ACC112 (cell line): ENCODE data around the gene INTS3.

Source experiments
- H2AFZ ChIP-seq: fragments of 200-600 bp; sonication (generic); one replicate; pipeline ENCODE4 v1.6.0; 2017; ENCODE audit warnings: antibody characterized with exemption, low read length; ENCODE audit not compliant: unreplicated experiment
- H3K27ac ChIP-seq: fragments of 200-600 bp; sonication (generic); 2 replicates; pipeline ENCODE4 v1.5.1; 2014; ENCODE audit warnings: low read depth, mild to moderate bottlenecking, antibody characterized with exemption, low read length, moderate library complexity
- H3K27me3 ChIP-seq: fragments of 200-600 bp; sonication (generic); 2 replicates; pipeline ENCODE4 v1.6.1; 2014; ENCODE audit warnings: mild to moderate bottlenecking, antibody characterized with exemption, low read length, moderate library complexity, mixed read lengths; ENCODE audit not compliant: insufficient read depth
- H3K36me3 ChIP-seq: fragments of 200-600 bp; sonication (generic); 2 replicates; pipeline ENCODE4 v1.6.1; 2016; ENCODE audit warnings: mild to moderate bottlenecking, antibody characterized with exemption, low read length, moderate library complexity, mixed read lengths; ENCODE audit not compliant: insufficient read depth
- H3K4me1 ChIP-seq: fragments of 200-600 bp; sonication (generic); one replicate; pipeline ENCODE4 v1.6.1; 2016; ENCODE audit warnings: low read length, mixed read lengths; ENCODE audit not compliant: insufficient read depth, unreplicated experiment, control insufficient read depth
- H3K4me3 ChIP-seq: fragments of 200-600 bp; sonication (generic); 2 replicates; pipeline ENCODE4 v1.5.1; 2014; ENCODE audit warnings: mild to moderate bottlenecking, low read depth, low read length
- H3K79me2 ChIP-seq: fragments of 200-600 bp; sonication (generic); one replicate; pipeline ENCODE4 v1.6.0; 2016; ENCODE audit warnings: low read length; ENCODE audit not compliant: control insufficient read depth, unreplicated experiment, insufficient read depth

INTS3 gene

DNA sequence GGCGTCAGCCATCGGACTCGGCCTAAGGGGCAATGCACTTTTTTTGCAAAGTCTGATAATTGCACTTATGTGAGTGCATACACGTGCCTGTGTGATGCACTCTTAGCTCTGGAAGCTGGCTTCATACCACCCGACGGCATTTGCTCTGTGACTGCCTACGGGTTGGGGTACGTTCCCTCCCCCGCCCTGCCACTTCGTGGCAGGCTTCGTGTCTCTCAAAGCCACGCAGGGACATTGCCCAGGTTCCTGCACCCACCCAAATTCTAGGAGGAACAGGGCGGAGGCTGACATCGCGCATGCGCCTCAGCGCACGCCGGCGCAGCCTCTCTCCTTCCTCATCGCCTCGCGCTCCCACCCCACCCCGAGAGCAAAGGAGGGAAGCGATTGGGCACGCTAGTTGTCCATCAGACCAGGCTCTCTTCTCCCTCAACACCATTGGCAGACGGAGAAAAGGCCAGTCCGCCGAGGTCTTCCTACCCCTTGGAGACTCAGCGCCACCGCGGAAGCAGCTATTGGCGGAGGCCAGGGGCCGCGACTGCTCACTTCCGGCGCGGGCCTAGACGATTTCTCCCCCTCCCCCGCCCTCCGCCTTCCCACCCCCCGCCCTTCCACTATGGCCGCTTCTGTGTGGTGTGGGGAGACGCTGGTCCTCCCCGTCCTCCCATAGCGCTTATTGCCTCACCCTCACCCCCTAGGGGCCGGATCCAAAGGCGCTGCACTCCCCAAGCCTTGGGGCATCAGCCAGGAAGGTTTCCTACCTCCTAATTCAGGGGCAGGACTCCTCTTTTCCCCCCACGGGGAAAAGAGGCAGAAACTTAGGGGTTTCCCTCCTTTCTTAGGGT lies at the start of gene INTS3:
TSS of gene INTS3 (plus strand) at position 588 of the 842 bp plus-strand sequence. CDS start 585 bp downstream, outside the sequence.
- Histone ChIP-seq H3K4me3 (peak within 1 kb of the TSS; percentile 99), H2AFZ (peak within 1 kb of the TSS; percentile 87), H3K27me3 (no peaks in the 10 kb centered on the region), H3K4me1 (peaks cover 23% of the 10 kb centered on the region), H3K27ac (peak within 1 kb of the TSS; percentile 80), H3K36me3 (no peaks in the 10 kb centered on the region), H3K79me2 (peaks cover 22% of the 10 kb centered on the region)

DNA sequence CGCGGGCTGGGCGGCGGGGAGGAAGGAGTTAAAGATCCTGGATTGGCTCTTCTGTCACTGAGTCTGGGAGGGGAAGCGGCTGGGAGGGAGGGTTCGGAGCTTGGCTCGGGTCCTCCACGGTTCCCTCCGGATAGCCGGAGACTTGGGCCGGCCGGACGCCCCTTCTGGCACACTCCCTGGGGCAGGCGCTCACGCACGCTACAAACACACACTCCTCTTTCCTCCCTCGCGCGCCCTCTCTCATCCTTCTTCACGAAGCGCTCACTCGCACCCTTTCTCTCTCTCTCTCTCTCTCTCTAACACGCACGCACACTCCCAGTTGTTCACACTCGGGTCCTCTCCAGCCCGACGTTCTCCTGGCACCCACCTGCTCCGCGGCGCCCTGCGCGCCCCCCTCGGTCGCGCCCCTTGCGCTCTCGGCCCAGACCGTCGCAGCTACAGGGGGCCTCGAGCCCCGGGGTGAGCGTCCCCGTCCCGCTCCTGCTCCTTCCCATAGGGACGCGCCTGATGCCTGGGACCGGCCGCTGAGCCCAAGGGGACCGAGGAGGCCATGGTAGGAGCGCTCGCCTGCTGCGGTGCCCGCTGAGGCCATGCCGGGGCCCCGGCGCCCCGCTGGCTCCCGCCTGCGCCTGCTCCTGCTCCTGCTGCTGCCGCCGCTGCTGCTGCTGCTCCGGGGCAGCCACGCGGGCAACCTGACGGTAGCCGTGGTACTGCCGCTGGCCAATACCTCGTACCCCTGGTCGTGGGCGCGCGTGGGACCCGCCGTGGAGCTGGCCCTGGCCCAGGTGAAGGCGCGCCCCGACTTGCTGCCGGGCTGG lies 49.1 kb upstream of the INTS3 start, which contains the start of gene NPR1:
TSS of gene NPR1 (plus strand) at position 170 of the 818 bp plus-strand sequence. CDS start at position 591, 421 bp downstream.
- H3K79me2 ChIP-seq, result no peaks in the 10 kb centered on the region
- peak within 1 kb of the TSS; percentile 69 for H2AFZ ChIP-seq
- H3K27me3 ChIP-seq, result peaks cover 38% of the 10 kb centered on the region
- H3K36me3 ChIP-seq, result no peaks in the 10 kb centered on the region
- H3K4me1 ChIP-seq, result no peaks in the 10 kb centered on the region
- peak within 1 kb of the TSS; percentile 73 for H3K4me3 ChIP-seq
- no peak within 1 kb of the TSS for H3K27ac ChIP-seq

DNA sequence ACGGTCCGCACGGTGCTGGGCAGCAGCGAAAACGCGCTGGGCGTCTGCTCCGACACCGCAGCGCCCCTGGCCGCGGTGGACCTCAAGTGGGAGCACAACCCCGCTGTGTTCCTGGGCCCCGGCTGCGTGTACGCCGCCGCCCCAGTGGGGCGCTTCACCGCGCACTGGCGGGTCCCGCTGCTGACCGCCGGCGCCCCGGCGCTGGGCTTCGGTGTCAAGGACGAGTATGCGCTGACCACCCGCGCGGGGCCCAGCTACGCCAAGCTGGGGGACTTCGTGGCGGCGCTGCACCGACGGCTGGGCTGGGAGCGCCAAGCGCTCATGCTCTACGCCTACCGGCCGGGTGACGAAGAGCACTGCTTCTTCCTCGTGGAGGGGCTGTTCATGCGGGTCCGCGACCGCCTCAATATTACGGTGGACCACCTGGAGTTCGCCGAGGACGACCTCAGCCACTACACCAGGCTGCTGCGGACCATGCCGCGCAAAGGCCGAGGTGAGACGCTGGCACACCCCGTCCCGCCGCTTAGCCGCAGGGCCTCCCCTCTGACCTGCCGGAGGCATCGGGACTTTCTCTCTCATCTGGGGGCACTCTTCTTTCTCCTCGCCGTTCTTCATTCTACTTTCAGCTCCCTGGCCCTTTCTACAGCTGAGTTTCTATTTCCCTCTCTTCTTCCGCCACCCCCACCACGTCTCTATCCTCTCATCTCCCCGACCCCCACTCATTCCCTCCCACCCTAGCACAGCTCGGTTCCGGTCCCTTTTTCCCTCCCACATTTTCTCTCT lies 48.3 kb upstream of the INTS3 start:
- Histone ChIP-seq H3K27me3 (peaks cover 38% of the 10 kb centered on the region), H3K79me2 (no peaks in the 10 kb centered on the region), H3K27ac (no peak overlapping the region), H3K36me3 (no peaks in the 10 kb centered on the region), H3K4me3 (peak overlapping the region; percentile 73), H3K4me1 (no peaks in the 10 kb centered on the region), H2AFZ (peak overlapping the region; percentile 69)

DNA sequence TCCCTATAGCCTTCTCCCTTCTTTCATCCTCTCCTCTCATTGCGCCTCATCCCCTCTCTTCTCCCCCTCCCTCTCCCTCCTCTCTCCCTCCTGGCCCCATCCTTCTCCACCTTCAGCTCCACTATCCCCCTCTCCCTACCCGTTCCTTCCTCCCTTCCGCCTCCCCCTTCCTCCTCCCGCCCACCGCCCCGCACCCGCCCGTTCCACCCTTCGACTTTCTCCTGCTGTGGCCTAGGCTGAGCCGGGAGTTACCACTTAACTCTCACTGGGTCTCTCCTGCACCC lies 47.8 kb upstream of the INTS3 start:
- H3K27ac ChIP-seq, result no peak overlapping the region
- no peaks in the 10 kb centered on the region for H3K4me1 ChIP-seq
- H3K27me3 ChIP-seq, result peaks cover 38% of the 10 kb centered on the region
- H3K36me3 ChIP-seq, result no peaks in the 10 kb centered on the region
- H2AFZ ChIP-seq, result no peak overlapping the region
- no peak overlapping the region for H3K4me3 ChIP-seq
- no peaks in the 10 kb centered on the region for H3K79me2 ChIP-seq

DNA sequence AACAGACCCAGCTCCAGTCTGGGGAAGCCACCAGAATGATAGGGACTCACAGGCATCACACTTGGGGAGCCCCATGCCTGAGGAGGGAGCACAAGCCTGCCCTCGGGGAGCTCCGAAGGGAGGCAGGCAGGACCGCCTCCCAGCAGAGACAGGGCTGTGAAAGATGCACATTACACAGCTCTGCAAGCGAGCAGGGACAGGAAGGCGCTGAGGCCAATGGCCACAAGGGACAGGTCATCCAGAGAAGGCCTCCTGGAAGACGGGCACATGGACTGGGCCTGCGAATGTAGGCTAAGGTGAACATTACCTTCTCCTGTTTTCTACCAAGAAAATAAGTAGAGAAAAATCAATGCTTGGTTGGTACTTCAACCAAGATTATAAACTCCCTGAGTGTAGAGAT lies 45.1 kb upstream of the INTS3 start:
- no peak overlapping the region for H2AFZ ChIP-seq
- H3K27ac ChIP-seq, result no peak overlapping the region
- H3K4me1 ChIP-seq, result no peaks in the 10 kb centered on the region
- H3K36me3 ChIP-seq, result no peaks in the 10 kb centered on the region
- H3K27me3 ChIP-seq, result peaks cover 38% of the 10 kb centered on the region
- H3K79me2 ChIP-seq, result no peaks in the 10 kb centered on the region
- H3K4me3 ChIP-seq, result no peak overlapping the region

DNA sequence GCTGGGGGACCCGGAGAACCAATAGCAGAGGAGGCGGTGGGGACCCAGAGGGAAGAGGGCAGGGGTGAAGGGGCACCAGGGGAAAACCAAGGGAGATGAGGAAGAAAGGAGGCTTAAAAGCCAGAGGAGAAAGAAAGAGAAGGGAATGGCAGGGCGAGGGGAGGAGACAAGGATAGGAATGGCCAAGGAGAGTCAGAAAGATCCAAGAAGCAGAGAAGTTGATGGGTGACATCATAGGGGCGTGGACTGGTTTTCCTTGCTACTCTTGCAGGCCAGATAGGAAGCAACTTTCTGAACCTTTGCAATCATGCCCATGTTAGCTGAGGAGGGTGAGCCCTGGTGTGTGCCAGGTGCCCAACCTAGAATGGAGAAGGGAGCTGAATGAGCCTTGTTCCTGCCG lies 44.0 kb upstream of the INTS3 start:
- no peaks in the 10 kb centered on the region for H3K79me2 ChIP-seq
- H3K27ac ChIP-seq, result no peak overlapping the region
- H3K4me1 ChIP-seq, result no peaks in the 10 kb centered on the region
- peaks cover 28% of the 10 kb centered on the region for H3K27me3 ChIP-seq
- H2AFZ ChIP-seq, result no peak overlapping the region
- no peaks in the 10 kb centered on the region for H3K36me3 ChIP-seq
- H3K4me3 ChIP-seq, result no peak overlapping the region

- H3K79me2 ChIP-seq, result no peaks in the 10 kb centered on the region
- no peaks in the 10 kb centered on the region for H3K4me1 ChIP-seq
- H3K27ac ChIP-seq, result no peak overlapping the region
- H2AFZ ChIP-seq, result no peak overlapping the region
- peaks cover 17% of the 10 kb centered on the region for H3K27me3 ChIP-seq
- no peaks in the 10 kb centered on the region for H3K36me3 ChIP-seq
- no peak overlapping the region for H3K4me3 ChIP-seq
Measured at GRCh38 chr1:153684892-153685291, 43.0 kb upstream of the INTS3 start.

GRCh38 chr1:153685544-153686340 lies 42.1 kb upstream of the INTS3 start:
- peaks cover 9% of the 10 kb centered on the region for H3K27me3 ChIP-seq
- no peak overlapping the region for H3K4me3 ChIP-seq
- H3K36me3 ChIP-seq, result no peaks in the 10 kb centered on the region
- H3K27ac ChIP-seq, result no peak overlapping the region
- H2AFZ ChIP-seq, result no peak overlapping the region
- no peaks in the 10 kb centered on the region for H3K4me1 ChIP-seq
- H3K79me2 ChIP-seq, result no peaks in the 10 kb centered on the region

- no peaks in the 10 kb centered on the region for H3K79me2 ChIP-seq
- no peak overlapping the region for H3K4me3 ChIP-seq
- H3K27ac ChIP-seq, result no peak overlapping the region
- H2AFZ ChIP-seq, result no peak overlapping the region
- H3K27me3 ChIP-seq, result no peaks in the 10 kb centered on the region
- no peaks in the 10 kb centered on the region for H3K36me3 ChIP-seq
- H3K4me1 ChIP-seq, result no peaks in the 10 kb centered on the region
Measured at GRCh38 chr1:153687346-153688125, 40.3 kb upstream of the INTS3 start.
